ENCODE results near the gene CXorf58.

GRCh38 chrX:23864742-23865326, 43.0 kb upstream of the CXorf58 start:
- TF ChIP-seq CTCF (conservative IDR thresholded peaks at IDR 0.05 in 1 of 2, IDR thresholded peaks at IDR 0.05 in 1 of 2; ENCODE audit: low read depth in 1 of 2, low read length in 2 of 2) (no peak), EZH2 (IDR thresholded peaks at IDR 0.05; ENCODE audit: low read length, missing control alignments) (no peak)

Data from fibroblast of lung (primary cell).